GM18499 (cell line): Measurements from ENCODE around the gene GLT8D2.
A peak's percentile ranks its signal among the peaks of the same experiment; 100 is the strongest.

ENCODE experiments used
- ATAC-seq: cut with Tn5 transposase; IDR thresholded peaks from one replicate; pipeline ENCODE4 v1.9.1; 2021; ENCODE audit warnings: moderate number of reproducible peaks; ENCODE audit not compliant: insufficient read depth, unreplicated experiment

GLT8D2 gene

GRCh38 chr12:104006929-104007328 lies 43.1 kb downstream of the GLT8D2 start:
- no peak for ATAC-seq

- no peak for ATAC-seq
Measured at GRCh38 chr12:104003596-104003995, 46.4 kb downstream of the GLT8D2 start.

DNA sequence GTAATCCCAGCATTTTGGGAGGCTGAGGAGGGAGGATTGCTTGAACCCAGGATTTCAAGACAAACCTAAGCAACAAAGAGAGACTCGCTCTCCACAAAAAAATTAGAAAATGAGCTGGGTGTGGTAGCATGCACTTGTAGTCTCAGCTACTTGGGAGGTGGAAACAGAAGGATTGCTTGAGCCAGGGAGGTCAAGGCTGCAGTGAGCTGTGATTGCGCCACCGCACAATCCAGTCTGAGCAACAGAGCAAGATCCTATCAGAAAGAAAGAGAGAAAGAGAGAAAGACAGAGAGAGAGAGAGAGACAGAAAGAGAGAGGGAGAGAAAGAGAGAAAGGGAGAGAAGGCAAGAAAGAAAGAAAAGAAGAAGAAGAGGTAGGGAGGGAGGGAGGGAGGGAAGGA lies 47.3 kb downstream of the GLT8D2 start:
- no peak for ATAC-seq

DNA sequence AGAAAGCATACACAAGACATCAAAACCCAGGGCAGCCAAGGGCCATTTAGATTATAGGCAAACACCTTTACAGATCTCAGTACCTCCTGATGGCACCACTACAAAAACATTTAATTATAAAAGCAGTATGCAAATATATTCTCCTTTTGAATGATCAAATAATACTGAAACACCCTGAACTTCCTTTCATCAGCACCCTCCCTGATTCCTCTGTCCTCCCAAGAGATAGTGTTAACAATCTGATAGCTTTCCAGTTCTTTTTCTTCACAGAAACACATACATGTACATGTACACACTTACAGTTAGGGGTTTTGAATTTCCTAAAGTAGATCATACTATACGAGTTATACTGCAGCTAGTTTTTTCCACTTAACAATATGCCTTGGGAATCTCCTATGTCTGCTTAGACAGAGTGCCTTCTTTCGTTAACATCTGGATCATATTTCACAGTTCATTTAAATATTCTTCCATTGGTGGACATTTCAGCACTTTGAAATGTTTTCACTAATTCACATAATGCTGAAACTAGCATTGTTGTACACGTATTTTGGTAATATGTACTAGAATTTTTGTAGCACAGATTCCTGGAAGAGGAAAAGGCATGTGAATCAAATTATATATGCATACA lies 49.1 kb downstream of the GLT8D2 start:
- ATAC-seq, result no peak

DNA sequence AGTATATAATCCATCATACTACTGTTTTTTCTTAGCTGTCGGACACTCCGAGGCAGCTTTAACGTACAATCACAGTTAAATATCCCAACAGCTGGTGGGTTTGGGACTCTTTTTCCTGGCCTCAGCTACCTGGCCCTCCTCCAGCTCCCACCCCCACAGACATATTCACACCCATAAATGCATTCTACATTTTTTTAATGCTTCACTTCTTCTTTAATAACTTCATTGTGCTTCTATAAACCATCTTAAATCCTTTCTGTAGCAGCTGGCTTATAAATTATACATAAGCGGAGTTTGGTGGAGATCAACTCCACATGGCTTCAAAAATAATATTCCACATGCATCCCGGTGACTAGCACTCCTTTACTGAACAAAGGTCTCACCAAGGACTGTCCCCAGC lies 51.0 kb downstream of the GLT8D2 start:
- no peak for ATAC-seq

- ATAC-seq, result no peak
Measured at GRCh38 chr12:103997286-103997900, 52.6 kb downstream of the GLT8D2 start.

DNA sequence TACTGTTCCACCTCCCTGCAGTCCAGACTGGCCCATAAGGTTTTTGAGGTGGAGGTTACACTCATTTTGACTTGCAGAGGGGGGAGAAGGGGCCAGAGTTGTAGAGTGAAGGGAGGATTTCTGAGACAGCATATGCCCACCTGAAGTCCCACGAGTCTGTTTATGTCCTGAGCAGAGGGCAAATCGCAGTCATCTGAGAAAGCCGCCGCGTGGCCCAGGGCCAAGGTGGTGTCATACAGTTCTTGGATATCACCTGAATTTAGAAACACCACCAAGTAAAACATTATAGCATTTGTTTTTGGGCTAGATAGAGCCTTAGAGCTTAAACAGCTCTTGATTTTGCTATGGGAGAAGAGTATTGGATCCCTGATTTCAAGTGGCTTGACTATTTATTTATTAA lies 53.4 kb downstream of the GLT8D2 start:
- no peak for ATAC-seq

DNA sequence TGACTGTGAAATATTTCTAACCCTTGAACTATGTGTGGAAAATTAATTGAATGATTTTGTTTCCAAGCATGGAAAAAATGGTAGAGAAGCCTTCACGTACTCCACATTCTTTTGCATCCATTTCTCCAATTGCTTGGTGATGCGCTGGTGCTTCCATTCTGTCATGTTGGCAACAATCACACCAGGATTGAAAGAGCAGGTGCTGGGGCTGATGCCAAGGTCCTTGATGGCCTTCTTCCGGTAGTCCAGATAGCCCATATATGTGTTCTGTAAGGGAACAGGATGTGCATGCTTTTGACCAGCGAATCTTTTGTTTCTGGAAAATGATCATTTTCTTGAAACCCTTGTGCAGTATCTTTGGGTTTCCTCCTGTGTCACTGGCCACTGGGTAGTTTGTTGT lies 55.8 kb downstream of the GLT8D2 start:
- no peak for ATAC-seq

GRCh38 chr12:103986829-103987228 lies 63.2 kb downstream of the GLT8D2 start:
- no peak for ATAC-seq

DNA sequence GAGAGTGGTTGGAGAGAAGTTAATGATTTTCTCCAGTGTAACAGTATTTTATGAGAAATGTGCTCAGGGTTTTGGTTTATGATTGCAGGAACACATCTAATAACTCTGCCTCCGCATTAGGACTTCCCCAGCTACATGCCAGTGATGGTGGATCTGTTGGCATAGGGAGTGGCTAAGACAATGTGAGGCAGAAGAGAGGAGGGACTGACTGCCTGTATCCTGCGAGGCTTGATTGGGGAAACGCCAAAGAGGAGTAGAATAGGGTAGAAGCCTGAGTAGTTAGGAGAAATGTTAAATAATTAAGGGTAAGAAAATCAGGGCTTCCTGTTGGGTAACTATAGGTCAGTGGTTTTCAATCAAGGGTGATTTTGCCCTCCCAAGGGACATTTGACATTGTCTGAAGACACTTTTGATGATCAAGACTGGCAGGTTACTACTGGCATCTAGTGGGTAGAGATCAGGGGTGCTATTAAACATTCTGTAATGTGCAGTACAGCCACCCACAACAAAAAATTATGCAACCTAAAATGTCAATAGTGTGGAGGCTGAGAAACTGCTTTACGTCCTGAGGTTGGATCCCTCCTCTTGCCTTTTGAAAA lies 71.5 kb downstream of the GLT8D2 start:
- ATAC-seq, result no peak

DNA sequence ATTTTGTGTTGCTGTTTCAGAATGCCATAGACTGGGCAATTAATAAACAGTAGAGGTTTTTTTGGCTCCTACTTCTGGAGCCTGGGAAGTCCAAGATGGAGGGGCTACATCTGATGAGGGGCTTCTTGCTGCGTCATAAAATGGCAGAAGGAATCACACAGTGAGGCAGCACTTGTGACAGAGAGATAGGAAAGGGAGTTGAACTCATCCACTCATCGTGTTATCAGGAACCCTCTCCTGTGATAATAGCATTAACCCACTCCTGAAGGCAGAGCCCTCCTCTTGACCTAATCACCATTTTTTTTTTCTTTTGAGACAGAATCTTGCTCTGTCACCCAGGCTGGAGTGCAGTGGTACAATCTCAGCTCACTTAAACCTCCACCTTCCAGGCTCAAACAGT lies 74.6 kb downstream of the GLT8D2 start:
- ATAC-seq, result no peak

DNA sequence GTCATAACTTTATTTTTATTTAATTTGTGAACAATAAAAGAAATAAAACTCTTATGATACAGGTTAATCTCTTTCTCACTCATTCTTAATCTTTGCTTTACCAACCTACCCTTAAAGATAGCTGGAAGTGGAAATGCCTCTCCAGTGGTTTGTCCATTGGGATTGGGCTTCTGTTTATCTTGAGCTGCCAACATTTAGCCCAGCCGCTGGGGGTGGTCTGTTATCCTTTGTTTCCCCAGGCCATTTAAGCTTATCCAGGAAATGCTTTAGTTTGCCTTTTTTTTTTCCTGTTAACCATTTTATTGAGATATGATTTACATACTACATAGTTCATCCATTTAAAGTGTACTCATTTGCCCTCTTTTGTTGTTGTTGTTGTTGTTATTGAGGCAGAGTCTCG lies 76.1 kb downstream of the GLT8D2 start:
- no peak for ATAC-seq

DNA sequence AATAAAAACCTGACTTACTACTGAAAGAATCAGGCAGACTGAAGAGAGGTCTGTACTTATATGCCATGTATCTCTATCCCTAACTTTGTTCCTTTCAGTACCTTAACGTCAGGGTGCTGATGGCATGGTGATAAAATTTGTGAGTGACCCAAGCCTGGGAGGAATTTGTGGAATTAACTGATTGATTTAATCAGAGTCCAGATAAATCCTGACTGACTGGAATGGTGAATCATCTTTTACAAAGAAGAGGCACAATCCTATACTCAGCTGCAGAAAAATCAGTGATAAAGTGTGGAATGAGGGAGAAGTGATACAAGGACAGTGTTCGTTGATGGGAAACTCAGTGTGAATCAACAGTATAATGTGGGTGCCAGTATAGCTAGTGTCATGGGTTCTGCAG lies 80.6 kb downstream of the GLT8D2 start:
- ATAC-seq, result no peak

GRCh38 chr12:103966736-103967135 lies 83.3 kb downstream of the GLT8D2 start:
- no peak for ATAC-seq

GRCh38 chr12:103965590-103966504 lies 84.1 kb downstream of the GLT8D2 start, which contains the start of gene TDG:
TSS of gene TDG (plus strand) at chr12:103965872. CDS start at chr12:103966038, 166 bp downstream.
- ATAC-seq, result peak; percentile 81

DNA sequence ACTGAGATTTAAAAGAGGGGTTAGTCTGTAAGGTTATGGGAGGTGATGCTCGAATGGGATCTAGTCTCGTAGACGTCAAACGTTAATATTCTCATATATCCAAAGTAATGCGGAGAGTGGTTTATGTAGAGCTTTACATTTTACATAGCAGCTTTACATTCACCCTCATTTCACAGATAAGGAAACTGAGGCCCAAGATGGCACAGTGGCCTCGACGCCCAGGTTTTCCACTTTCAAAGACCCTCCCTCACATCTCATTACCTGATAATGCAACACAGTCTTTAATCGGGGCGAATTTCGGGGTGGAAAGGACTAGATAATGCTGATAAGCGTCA lies 84.8 kb downstream of the GLT8D2 start:
- ATAC-seq, result no peak

DNA sequence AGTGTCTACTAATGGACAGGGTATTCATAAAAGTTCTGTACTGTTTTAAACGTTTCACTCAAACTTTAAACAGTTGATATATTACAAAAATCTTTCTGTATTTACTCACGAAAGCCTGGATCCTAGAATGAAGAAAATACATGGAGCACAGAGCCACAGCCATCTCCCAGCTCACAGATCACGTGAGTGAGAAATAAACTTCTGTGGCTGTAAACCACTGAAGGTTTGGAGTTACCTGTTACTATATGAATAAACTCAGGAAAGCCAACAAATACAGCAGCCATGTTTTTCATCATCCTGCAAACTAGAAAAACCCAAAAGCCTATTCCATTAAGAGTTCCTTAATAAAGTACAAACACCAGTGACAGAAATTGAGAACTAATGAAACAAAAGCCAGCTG lies 85.2 kb downstream of the GLT8D2 start:
- ATAC-seq, result no peak

DNA sequence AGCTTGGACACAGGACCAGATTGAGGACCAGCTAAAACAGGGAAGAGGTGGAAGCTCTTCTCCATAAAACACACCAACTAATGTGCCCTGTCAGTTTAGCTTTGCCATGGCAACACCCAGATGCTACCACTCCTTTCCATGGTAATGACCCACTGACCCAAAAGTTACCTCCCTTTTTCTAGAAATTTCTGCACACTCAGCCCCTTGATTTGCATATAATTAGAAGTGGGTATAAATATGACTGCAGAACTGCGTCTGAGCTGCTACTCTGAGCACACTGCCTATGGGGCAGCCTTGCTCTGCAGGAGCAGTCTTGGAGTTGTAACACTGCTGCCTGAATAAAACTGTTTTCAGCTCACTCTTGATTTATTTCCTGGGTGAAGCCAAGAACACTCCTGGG lies 87.5 kb downstream of the GLT8D2 start:
- no peak for ATAC-seq

GRCh38 chr12:103960616-103961227 lies 89.3 kb downstream of the GLT8D2 start:
- ATAC-seq, result no peak

DNA sequence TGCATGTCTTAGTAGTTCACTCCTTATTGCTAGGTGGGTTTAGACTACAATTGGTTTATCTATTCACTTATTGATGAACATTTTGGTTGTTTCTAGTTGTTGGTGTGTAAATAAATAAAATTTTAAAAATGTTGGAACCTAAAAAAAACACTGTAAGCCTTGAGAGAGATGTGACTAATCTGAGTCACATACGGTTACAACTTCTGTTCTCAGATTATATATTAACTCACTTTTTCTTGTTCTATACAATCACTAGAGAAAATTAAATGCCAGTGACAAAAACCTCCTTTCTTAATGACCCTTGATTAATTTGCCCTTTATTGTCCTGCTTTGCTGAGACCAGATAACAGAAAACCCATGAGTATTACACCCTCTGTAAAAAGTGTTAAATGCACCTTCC lies 91.4 kb downstream of the GLT8D2 start:
- no peak for ATAC-seq
